Activated B cell treated with CpG ODN at 0.5 μM for 24 hours (primary cell): ENCODE results near the gene MINDY4. TPM values are rescaled to one million over a fixed set of nuclear protein-coding genes. Genes with fewer than 3 reads are reported as not detected.

Source experiments
- ATAC-seq: fragments of 200-7000 bp; cut with Tn5 transposase; one replicate; pipeline ENCODE4 v1.10.0; 2021; ENCODE audit warnings: low read depth, mild to moderate bottlenecking, moderate library complexity
- CTCF ChIA-PET: fragments of 350-600 bp; sonication (Branson Sonifier 250); formaldehyde crosslinking; loops from one replicate; lab custom pipeline; 2021; ENCODE audit warnings: antibody characterized with exemption; lab: Charles Lee
- POLR2A ChIA-PET: fragments of 350-600 bp; sonication (Branson Sonifier 250); formaldehyde crosslinking; loops from one replicate; lab custom pipeline; 2021; ENCODE audit warnings: antibody characterized with exemption; lab: Charles Lee
- DNase-seq: peaks from one replicate; pipeline ENCODE4 v3.0.0; 2022
- H3K27ac Mint-ChIP-seq: one replicate; pipeline ENCODE4 v1.8.0; 2020; ENCODE audit warnings: mixed read lengths
- H3K27me3 Mint-ChIP-seq: one replicate; pipeline ENCODE4 v1.8.0; 2021; ENCODE audit warnings: mixed read lengths
- H3K36me3 Mint-ChIP-seq: one replicate; pipeline ENCODE4 v1.8.0; 2021; ENCODE audit warnings: low read depth, mixed read lengths
- H3K4me1 Mint-ChIP-seq: one replicate; pipeline ENCODE4 v1.8.0; 2021; ENCODE audit warnings: mixed read lengths
- H3K4me3 Mint-ChIP-seq: one replicate; pipeline ENCODE4 v1.8.0; 2020; ENCODE audit warnings: mild to moderate bottlenecking, mixed read lengths
- H3K9me3 Mint-ChIP-seq: one replicate; pipeline ENCODE4 v1.8.0; 2020; ENCODE audit warnings: mixed read lengths
- CTCF ChIP-seq: fragments of 200-600 bp; IDR thresholded peaks from one replicate; pipeline ENCODE4 v1.8.0; 2022; ENCODE audit warnings: antibody characterized with exemption, mild to moderate bottlenecking
- intact Hi-C: fragments of 100-400 bp; cut with micrococcal nuclease; formaldehyde crosslinking; loops from one replicate; pipeline ENCODE4 v1.15.1; 2024
- total RNA-seq: library from RNA; stranded (reverse); gene quantifications from 2 replicates; pipeline ENCODE4 v1.2.3, GENCODE V29; 2022

MINDY4 gene
- total RNA-seq, 1 donor from 2014 or later = 1.2 TPM

DNA sequence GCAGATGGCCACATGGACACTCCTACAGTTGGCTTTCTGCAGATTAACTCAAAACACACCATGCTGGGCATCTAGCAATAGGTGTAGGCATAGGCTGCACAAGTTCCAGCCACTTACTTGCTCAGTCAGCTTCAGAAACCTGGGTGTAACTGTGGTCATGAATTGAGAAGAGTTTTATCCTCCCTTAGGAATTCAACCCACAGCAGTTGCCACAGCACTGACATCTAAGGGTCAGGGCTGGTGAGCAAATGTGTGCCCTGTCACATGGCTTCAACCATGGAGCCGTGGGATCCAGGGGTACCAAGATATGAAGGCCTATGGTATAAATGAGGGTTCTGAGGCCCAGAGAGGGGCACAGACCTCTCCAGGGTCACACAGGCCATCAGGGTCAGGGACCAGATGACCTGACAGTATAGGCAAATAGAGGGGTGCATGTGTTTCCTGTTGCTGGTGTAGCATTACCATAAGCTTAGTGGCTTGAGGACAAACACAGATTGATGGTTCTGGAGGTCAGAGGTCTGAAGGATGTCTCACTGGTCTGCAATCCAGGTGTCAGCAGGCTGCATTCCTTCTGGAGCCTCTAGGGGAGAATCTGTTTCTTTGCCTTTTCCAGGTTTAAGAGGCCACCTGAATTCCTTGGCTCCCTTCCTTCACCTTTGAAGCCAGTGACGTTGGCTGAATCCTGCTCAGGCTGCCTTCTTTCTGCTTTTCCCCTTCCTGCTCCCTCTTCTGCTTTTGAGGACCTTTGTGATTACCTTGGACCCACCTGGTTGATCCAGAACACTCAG is 24.1 kb downstream of the MINDY4 start:
- peaks cover 21% of the 10 kb centered on the region for H3K4me1 Mint-ChIP-seq
- intact Hi-C loops = no loop called here
- H3K9me3 Mint-ChIP-seq = no peaks in the 10 kb centered on the region
- H3K27ac Mint-ChIP-seq = no peak overlapping the region
- no peak overlapping the region for H3K4me3 Mint-ChIP-seq
- ATAC-seq = no peak
- DNase-seq = no peak
- H3K36me3 Mint-ChIP-seq = no peaks in the 10 kb centered on the region
- POLR2A ChIA-PET = no interaction called here
- no peak for TF ChIP-seq CTCF
- CTCF ChIA-PET = no interaction called here
- no peaks in the 10 kb centered on the region for H3K27me3 Mint-ChIP-seq

GRCh38 chr7:30796105-30796869 is 25.1 kb downstream of the MINDY4 start:
- CTCF ChIA-PET = no interaction called here
- POLR2A ChIA-PET = interaction anchor here (0.7 kb wide), 1 partner anchor 202 kb away, joined by 4 read pairs; no protein-coding TSS in a partner anchor
- H3K36me3 Mint-ChIP-seq = no peaks in the 10 kb centered on the region
- TF ChIP-seq CTCF = no peak
- no peak for ATAC-seq
- peaks cover 26% of the 10 kb centered on the region for H3K4me1 Mint-ChIP-seq
- H3K9me3 Mint-ChIP-seq = no peaks in the 10 kb centered on the region
- H3K27me3 Mint-ChIP-seq = no peaks in the 10 kb centered on the region
- no peak for DNase-seq
- intact Hi-C loops = no loop called here
- no peak overlapping the region for H3K27ac Mint-ChIP-seq
- no peak overlapping the region for H3K4me3 Mint-ChIP-seq

DNA sequence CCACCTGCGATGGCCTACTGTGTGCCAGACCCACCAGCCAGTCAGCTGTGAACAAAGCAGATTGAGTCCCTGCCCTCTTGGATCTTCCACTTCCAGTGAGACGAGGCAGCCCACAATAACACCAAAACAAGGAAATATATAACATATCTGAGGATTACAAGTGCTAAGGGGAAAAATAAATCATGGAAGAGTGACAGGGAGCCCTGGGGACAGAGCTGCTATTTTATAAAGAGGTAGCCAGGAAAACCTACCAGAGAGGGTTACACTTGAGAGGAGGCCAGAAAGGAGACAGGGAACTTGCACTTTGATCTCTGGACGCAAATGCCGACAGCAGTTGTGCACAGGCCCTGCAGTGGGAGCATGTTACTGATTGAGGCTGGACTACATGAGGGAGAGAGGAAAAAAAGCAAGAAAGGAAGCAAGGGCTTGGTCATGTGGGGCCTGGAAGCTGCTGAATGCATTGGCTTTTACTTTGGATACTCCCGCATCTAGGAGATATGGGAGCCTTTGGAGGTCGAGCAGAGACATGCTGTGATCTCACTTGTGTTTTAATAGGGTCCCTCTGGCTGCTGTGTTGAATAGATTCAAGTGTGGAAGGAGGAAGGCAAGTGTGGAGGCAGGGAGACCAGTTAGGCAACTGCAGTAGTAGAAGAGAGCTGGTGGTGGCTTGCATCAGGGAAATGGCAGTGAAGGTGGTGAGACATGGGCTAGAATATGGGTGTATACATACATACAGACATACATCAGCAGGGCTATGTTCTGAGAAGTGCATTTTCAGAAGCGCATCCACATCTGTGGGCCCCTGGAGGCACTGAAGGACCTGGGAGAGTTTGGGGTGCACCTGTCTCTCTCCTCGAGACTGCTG is 26.2 kb downstream of the MINDY4 start:
- no peak for ATAC-seq
- no peaks in the 10 kb centered on the region for H3K36me3 Mint-ChIP-seq
- no peaks in the 10 kb centered on the region for H3K9me3 Mint-ChIP-seq
- peaks cover 26% of the 10 kb centered on the region for H3K4me1 Mint-ChIP-seq
- TF ChIP-seq CTCF = no peak
- intact Hi-C loops = no loop called here
- H3K27ac Mint-ChIP-seq = no peak overlapping the region
- no peak for DNase-seq
- POLR2A ChIA-PET = no interaction called here
- no peaks in the 10 kb centered on the region for H3K27me3 Mint-ChIP-seq
- H3K4me3 Mint-ChIP-seq = no peak overlapping the region
- CTCF ChIA-PET = no interaction called here

- Mint-ChIP-seq H3K27me3 (no peaks in the 10 kb centered on the region), H3K36me3 (no peaks in the 10 kb centered on the region), H3K4me1 (peaks cover 26% of the 10 kb centered on the region), H3K4me3 (no peak overlapping the region), H3K9me3 (no peaks in the 10 kb centered on the region), H3K27ac (no peak overlapping the region)
- ChIA-PET POLR2A (interaction anchor here (1.0 kb wide), 1 partner anchor 27 kb away, joined by 4 read pairs; no protein-coding TSS in a partner anchor), CTCF (interaction anchor here (0.8 to 1.5 kb wide), 5 partner anchors 11 to 335 kb away, joined by 3 to 17 read pairs (median 4); no protein-coding TSS in a partner anchor)
- intact Hi-C loops = no loop called here
- TF ChIP-seq CTCF = no peak
- DNase-seq = no peak
- peak; percentile 92 for ATAC-seq
Observed at GRCh38 chr7:30799206-30799975, 28.2 kb downstream of the MINDY4 start.
